GM19372 (cell line): ENCODE measurements around the gene NAA38.

Experiments used
- ATAC-seq: cut with Tn5 transposase; IDR thresholded peaks from one replicate; pipeline ENCODE4 v1.9.1; 2021; ENCODE audit warnings: mild to moderate bottlenecking, low read depth, moderate library complexity; ENCODE audit not compliant: unreplicated experiment

The NAA38 gene

GRCh38 chr17:7842380-7843256 lies 14.7 kb downstream of the NAA38 start:
- ATAC-seq: peak; percentile 28

GRCh38 chr17:7841915-7842379 lies 15.4 kb downstream of the NAA38 start:
- ATAC-seq: peak; percentile 19

DNA sequence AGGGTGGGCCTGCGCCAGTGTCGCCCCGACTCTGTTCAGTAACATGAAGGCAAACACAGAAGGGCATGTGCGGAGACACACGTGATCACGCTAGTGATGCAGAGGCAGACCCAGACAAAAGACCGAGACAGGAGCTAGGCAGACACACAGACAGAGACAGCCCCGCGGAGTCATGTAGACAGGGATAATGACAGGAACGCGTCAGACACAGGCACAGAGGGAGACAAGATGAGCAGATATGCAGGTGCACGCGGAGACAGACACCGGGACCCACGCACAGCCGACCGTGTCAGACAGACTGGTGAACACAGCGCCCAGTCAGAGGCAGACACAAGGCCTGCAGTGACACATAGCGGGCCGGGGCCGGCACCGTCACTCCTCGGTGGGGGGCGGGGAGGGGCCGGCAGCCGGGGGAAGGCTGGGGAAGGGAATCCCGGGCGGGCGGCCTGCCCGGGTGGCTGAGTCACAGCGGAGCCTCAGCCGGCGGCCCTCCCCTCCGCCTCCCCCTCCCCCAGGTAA lies 15.9 kb downstream of the NAA38 start:
- ATAC-seq: no peak

DNA sequence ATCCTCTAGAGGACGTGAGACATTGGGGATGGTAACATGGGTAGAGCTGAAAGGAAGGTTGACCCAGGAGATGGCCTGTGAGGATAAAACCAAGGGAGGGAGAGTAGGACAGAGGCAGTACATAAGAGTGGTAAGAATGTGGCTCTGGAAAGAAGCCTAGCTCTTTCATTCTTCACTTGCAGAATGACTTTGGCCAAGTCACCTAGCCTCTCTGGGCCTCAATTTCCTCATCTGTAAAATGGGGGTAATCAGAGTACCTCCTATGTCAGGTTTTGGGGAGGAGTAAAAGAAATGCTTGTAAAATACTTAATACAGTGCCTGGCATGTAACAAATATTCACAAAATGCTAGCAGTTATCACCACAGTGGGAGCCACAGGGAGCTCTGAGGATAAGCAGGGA lies 16.5 kb downstream of the NAA38 start:
- ATAC-seq: no peak

GRCh38 chr17:7840441-7840840 lies 16.9 kb downstream of the NAA38 start:
- no peak for ATAC-seq

DNA sequence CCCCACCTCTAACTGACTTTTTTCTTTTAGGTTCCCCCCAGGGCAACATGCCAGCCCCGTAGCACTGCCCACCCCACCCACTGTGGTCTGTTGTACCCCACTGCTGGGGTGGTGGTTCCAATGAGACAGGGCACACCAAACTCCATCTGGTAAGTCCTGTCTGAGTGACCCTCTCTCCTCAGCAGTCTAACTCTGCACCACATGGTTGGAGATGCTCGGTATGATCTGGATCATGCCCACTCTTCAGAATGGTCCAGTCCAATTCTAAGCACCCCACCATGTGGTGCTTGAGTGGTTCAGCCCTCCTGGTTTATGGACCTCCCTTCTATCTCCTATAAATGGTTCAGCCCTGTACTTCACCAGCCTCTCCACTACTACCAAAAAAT lies 17.5 kb downstream of the NAA38 start:
- ATAC-seq: no peak

- no peak for ATAC-seq
Observed at GRCh38 chr17:7839190-7839875, 18.0 kb downstream of the NAA38 start.

DNA sequence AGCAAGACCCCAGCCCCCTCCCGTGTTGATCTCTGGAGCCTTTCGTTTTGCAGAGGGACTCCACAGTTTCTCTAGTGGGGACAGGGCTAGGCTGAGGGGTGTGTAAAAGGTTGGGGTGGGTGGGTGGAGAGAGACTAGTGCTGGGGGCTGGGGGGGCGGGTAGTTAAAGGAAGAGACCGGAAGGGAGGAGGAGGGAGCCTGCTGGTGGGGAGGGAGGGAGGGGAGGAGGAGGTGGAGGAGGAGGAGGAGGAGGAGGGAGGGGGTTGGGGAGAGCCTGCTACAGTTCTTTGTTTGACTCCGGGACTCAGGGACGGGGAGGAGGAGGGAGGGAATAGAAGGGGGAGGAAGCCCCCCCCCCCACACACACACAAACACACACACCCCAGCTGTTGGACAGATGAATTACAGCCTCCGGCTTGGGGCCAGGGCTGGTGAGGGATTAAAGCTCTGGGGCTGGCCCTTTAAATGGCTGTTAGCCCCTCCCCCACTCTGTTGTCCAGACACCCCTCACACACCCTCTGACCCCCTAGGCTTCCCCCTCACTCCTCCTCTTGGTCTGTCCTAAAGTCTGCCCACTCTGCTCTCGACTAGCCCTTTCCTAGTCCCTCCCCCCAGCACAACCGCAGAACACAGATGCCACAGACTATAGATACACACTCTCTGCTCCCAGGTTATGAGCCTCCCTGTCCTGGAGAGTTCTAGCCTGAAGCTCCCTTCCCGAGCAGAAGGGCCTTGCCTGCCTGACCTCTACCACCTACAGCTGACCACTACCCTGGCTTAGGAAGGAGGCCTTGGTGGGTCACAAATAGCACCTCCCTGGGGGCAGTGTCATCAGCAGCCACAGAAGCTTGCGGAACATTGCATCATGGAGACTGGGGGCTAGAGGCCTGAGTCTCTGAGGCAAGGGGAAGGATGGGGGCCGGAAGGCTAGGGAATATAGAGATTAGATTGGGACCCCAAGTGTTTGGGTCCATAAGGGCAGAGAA lies 19.0 kb downstream of the NAA38 start:
- no peak for ATAC-seq

GRCh38 chr17:7837408-7838088 lies 19.8 kb downstream of the NAA38 start:
- ATAC-seq: no peak

GRCh38 chr17:7836596-7837407 lies 20.6 kb downstream of the NAA38 start:
- ATAC-seq: no peak

DNA sequence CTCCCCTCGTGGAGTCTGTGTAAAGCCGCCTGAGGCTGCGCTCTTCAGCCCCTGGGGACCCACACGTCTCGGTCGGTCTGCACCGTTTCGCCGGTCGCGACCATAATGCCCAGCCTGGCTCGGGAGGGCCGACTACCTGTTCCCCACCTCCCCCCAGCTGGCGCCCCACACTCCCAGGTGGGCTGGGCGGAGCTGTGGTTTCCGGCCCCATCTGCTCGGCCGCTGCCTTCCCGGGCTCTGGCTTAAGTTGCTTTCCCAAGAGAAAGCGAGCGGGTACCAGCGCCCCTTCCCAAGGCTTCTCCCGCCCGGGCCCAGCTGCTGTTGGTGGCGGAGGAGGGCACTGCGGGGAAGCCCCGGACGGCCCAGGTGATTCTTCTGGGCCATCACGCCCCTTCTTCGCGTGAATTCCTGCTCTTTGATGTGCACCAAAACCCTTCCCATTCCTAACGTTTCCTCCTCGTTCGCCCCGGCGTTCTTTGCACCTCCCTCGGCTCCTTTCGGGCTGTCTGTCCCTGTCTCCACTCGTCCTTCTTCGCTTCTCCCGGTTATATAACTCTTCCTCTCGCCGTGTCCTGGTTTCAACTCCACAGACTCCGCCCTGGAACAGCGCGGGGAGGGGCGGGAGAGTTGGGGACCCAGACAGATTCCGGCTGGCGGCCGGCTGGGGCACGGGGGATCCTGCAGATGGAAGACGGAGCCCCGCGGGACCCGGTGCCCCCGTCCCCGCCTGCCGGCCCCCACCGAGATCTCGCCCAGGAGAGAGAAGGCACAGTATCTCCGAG lies 21.4 kb downstream of the NAA38 start:
- peak; percentile 37 for ATAC-seq

DNA sequence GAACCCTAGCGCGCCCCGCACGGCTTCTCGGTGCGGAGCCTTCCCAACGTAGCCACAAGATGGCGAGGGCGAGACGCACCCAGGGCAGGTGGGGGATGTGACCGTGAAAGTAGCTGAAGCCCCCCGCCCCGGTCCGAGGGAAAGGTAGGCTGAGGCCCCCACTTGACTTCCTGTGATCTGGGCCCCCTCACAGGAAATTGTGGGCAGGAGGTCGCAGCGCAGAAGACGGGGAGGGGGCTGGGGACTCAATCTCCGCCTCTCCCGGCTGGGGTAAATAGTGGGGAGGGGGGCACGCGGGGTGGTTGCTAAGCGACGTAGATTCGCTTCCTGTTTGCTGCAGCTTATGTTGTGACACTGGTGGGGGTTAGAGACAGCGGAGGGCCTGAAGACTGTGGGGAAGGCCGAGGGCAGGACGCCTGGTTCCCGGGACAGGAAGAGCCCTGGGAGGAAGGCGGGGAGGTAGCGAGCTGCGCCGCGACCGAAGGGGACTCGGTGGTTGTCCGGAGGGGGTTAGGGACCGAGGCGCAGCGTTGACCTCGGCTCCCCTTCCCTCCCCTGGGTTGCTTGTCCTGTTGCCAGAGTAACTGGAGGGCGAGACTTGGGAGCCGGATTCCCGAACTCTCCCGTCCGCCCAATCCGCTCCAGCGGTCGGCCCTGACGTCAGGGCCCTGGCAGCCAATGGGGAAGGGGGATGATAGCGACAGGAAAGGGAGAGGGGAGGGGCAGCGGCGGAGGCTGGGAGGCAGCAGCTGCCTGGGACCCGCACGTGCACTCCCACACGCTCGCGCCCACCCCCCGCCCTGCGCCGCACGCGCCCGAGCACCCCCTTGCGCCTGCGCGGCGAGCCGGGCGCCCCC lies 22.2 kb downstream of the NAA38 start:
- peak; percentile 53 for ATAC-seq

DNA sequence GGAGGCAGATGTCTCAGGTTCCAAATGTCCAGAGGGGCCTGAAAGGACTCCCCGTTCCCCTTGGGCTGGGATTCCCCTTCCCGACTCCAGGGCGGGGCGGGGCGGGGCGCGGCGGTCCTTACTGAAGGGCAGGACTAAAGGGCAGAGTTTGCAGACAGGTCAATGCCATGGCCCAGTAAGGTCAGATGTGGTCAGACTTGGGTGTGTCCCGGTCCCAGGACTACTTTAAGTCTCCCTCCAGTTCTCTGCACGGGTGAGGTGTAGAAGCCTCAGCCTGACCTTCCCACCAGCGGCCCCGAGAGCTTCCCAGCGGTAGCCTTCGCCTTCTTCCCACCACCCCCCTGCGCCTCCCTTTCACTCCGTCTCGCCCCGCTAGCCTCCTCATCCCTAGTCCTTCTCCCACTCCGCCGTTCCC lies 22.8 kb downstream of the NAA38 start:
- no peak for ATAC-seq

DNA sequence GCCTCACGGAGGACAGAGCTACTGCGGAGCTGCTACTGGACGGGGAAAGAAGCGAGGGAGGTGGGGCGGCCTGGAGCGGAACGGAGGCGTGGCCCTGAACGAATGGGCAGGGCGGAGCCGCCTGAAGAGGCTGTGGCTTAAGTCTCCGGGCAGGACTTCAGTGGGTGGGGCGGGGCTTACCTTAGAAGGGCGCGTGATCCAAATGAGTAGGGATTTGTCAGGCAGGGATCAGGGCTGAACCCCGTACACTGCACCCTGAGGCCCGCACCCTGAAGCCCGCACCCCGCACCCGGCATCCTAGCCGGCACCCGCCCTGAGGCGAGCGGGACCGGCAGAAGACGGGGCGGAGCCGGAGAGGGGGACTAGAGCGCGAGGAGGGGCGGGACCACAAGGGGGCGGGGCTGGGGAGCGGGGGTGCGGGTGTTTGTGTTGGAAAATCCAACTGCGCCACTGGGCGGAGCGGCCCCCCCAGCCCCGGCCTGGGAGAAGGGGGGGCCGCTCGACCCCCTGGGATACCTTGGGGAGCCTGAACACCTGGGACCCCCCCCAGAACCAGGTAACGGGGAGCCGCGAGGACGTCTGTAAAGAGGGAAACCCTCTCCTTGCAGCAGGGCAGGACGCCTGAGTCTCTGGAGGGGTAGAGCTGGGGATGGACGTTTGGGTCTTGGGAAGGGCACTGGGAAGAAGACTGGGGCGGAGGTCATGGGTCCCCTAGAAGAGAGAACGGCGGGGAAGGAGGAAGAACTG lies 23.4 kb downstream of the NAA38 start, which contains the start of gene KDM6B:
TSS of gene KDM6B (plus strand) at position 423 of the 747 bp plus-strand sequence. CDS start 11,338 bp downstream, outside the sequence.
- peak; percentile 40 for ATAC-seq

GRCh38 chr17:7833011-7833794 lies 24.2 kb downstream of the NAA38 start:
- no peak for ATAC-seq

DNA sequence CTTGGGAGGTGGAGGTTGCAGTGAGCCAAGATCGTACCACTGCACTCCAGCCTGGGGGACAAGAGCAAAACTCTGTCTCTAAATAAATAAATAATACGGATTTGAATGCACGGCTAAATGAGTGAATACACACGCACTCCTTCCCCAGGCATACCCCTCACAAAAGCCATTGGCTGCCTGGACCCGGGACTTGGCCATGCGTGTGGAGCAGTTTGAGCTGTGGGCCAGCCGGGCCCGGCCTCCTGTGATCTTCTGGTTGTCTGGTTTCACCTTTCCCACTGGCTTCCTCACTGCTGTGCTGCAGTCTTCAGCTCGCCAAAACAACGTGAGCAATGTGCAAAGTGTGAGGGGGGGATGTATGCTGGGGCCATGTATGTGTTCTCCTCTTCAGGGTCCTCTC lies 24.9 kb downstream of the NAA38 start:
- ATAC-seq: no peak
